Activated T-cell treated with anti-CD3 and anti-CD28 coated beads for 4 hours (primary cell): ENCODE measurements around the gene RNASEH2C.
"Not testable (repeated sequence)": the region's sequence is repeated elsewhere in the genome, so short reads cannot be mapped to it uniquely, and the experiment has no call there.

Experiments
- DNase-seq: peaks from one replicate; pipeline ENCODE4 v3.0.0-alpha.2; 2020

RNASEH2C gene

GRCh38 chr11:65716774-65717405 is 3.7 kb downstream of the RNASEH2C start:
- DNase-seq: no peak

- DNase-seq: no peak
Observed at GRCh38 chr11:65716302-65716701, 4.3 kb downstream of the RNASEH2C start.

GRCh38 chr11:65714433-65714832 is 6.2 kb downstream of the RNASEH2C start:
- DNase-seq: no peak

- DNase-seq: no peak
Observed at GRCh38 chr11:65713212-65713969, 7.2 kb downstream of the RNASEH2C start.

- no peak for DNase-seq
Observed at GRCh38 chr11:65712633-65713076, 7.9 kb downstream of the RNASEH2C start.

GRCh38 chr11:65711785-65712632 is 8.6 kb downstream of the RNASEH2C start, which contains the start of gene KAT5:
Gene KAT5, plus strand, starts transcription at chr11:65712252. Its CDS starts 16 bp downstream, at chr11:65712268.
- peak; percentile 96 for DNase-seq

- no peak for DNase-seq
Observed at GRCh38 chr11:65710421-65710820, 10.2 kb downstream of the RNASEH2C start.

GRCh38 chr11:65709661-65710060 is 10.9 kb downstream of the RNASEH2C start:
- DNase-seq: no peak

GRCh38 chr11:65708451-65708850 is 12.1 kb downstream of the RNASEH2C start:
- no peak for DNase-seq

- DNase-seq: not testable (repeated sequence)
Observed at GRCh38 chr11:65707002-65707401, 13.6 kb downstream of the RNASEH2C start.

GRCh38 chr11:65706303-65706763 is 14.3 kb downstream of the RNASEH2C start:
- peak; percentile 66 for DNase-seq

- no peak for DNase-seq
Observed at GRCh38 chr11:65703846-65704245, 16.8 kb downstream of the RNASEH2C start.

GRCh38 chr11:65701686-65702085 is 18.9 kb downstream of the RNASEH2C start:
- DNase-seq: no peak

GRCh38 chr11:65700399-65700798 is 20.2 kb downstream of the RNASEH2C start:
- DNase-seq: no peak

- DNase-seq: no peak
Observed at GRCh38 chr11:65699306-65699705, 21.3 kb downstream of the RNASEH2C start.

- DNase-seq: no peak
Observed at GRCh38 chr11:65698205-65698604, 22.4 kb downstream of the RNASEH2C start.

- DNase-seq: no peak
Observed at GRCh38 chr11:65696802-65697552, 23.6 kb downstream of the RNASEH2C start.

GRCh38 chr11:65695459-65696241 is 24.9 kb downstream of the RNASEH2C start:
- no peak for DNase-seq

GRCh38 chr11:65692367-65692766 is 28.2 kb downstream of the RNASEH2C start:
- DNase-seq: no peak

- DNase-seq: not testable (repeated sequence)
Observed at GRCh38 chr11:65691847-65692246, 28.8 kb downstream of the RNASEH2C start.

- DNase-seq: no peak
Observed at GRCh38 chr11:65685981-65686380, 34.6 kb downstream of the RNASEH2C start.

- DNase-seq: not testable (repeated sequence)
Observed at GRCh38 chr11:65683480-65683879, 37.1 kb downstream of the RNASEH2C start.
